Memory B cell (primary cell): ENCODE results near the gene AUTS2.
"Not testable (repeated sequence)": the region's sequence is repeated elsewhere in the genome, so short reads cannot be mapped to it uniquely, and the experiment has no call there.

Experiments used
- ATAC-seq: fragments of 150-1000 bp; cut with Tn5 transposase; 2 replicates; pipeline ENCODE4 v1.10.0; 2021; ENCODE audit warnings: low read depth, mild to moderate bottlenecking, moderate library complexity
- DNase-seq, 2 donors: peaks; one replicate each; pipeline ENCODE4 v3.0.0; 2022; ENCODE audit warnings: low spot score in 2 of 2
- H3K27ac Mint-ChIP-seq: one replicate; pipeline ENCODE4 v1.8.0; 2022; ENCODE audit warnings: mild to moderate bottlenecking, moderate library complexity, mixed read lengths
- H3K27me3 Mint-ChIP-seq: one replicate; pipeline ENCODE4 v1.8.0; 2022; ENCODE audit warnings: mixed read lengths
- H3K36me3 Mint-ChIP-seq: one replicate; pipeline ENCODE4 v1.8.0; 2022; ENCODE audit warnings: mild to moderate bottlenecking, mixed read lengths
- H3K4me1 Mint-ChIP-seq: one replicate; pipeline ENCODE4 v1.8.0; 2022; ENCODE audit warnings: mixed read lengths
- H3K4me3 Mint-ChIP-seq: one replicate; pipeline ENCODE4 v1.8.0; 2022; ENCODE audit warnings: mild to moderate bottlenecking, moderate library complexity, mixed read lengths
- H3K9me3 Mint-ChIP-seq: one replicate; pipeline ENCODE4 v1.8.0; 2022; ENCODE audit warnings: mixed read lengths

AUTS2 gene

GRCh38 chr7:70240873-70241272, 642.6 kb downstream of the AUTS2 start:
- no peak overlapping the region for H3K4me3 Mint-ChIP-seq
- H3K4me1 Mint-ChIP-seq = peaks cover 18% of the 10 kb centered on the region
- no peaks in the 10 kb centered on the region for H3K9me3 Mint-ChIP-seq
- H3K36me3 Mint-ChIP-seq = peaks cover 3% of the 10 kb centered on the region
- no peak overlapping the region for H3K27ac Mint-ChIP-seq
- no peaks in the 10 kb centered on the region for H3K27me3 Mint-ChIP-seq
- ATAC-seq (no peak), DNase-seq (no peak)

GRCh38 chr7:70241536-70242175, 643.4 kb downstream of the AUTS2 start:
- no peak for ATAC-seq
- H3K27me3 Mint-ChIP-seq = no peaks in the 10 kb centered on the region
- peaks cover 17% of the 10 kb centered on the region for H3K4me1 Mint-ChIP-seq
- DNase-seq = no peak
- H3K36me3 Mint-ChIP-seq = peaks cover 3% of the 10 kb centered on the region
- H3K4me3 Mint-ChIP-seq = no peak overlapping the region
- H3K27ac Mint-ChIP-seq = no peak overlapping the region
- H3K9me3 Mint-ChIP-seq = no peaks in the 10 kb centered on the region

GRCh38 chr7:70242826-70243225, 644.6 kb downstream of the AUTS2 start:
- no peaks in the 10 kb centered on the region for H3K9me3 Mint-ChIP-seq
- peaks cover 9% of the 10 kb centered on the region for H3K4me1 Mint-ChIP-seq
- H3K27ac Mint-ChIP-seq = no peak overlapping the region
- H3K36me3 Mint-ChIP-seq = peaks cover 7% of the 10 kb centered on the region
- H3K4me3 Mint-ChIP-seq = no peak overlapping the region
- H3K27me3 Mint-ChIP-seq = no peaks in the 10 kb centered on the region
- DNase-seq = no peak
- ATAC-seq = no peak

- Mint-ChIP-seq H3K27me3 (no peaks in the 10 kb centered on the region), H3K27ac (no peak overlapping the region), H3K4me1 (peaks cover 3% of the 10 kb centered on the region), H3K9me3 (no peaks in the 10 kb centered on the region), H3K4me3 (no peak overlapping the region), H3K36me3 (peaks cover 11% of the 10 kb centered on the region)
- DNase-seq (no peak), ATAC-seq (no peak)
These were observed 645.2 kb downstream of the AUTS2 start for GRCh38 chr7:70243443-70243842.

GRCh38 chr7:70257921-70258320, 659.6 kb downstream of the AUTS2 start:
- DNase-seq (no peak), ATAC-seq (no peak)
- H3K36me3 Mint-ChIP-seq = peaks cover 4% of the 10 kb centered on the region
- no peaks in the 10 kb centered on the region for H3K9me3 Mint-ChIP-seq
- no peaks in the 10 kb centered on the region for H3K4me1 Mint-ChIP-seq
- no peaks in the 10 kb centered on the region for H3K27me3 Mint-ChIP-seq
- H3K4me3 Mint-ChIP-seq = no peak overlapping the region
- no peak overlapping the region for H3K27ac Mint-ChIP-seq

GRCh38 chr7:70259502-70259901, 661.2 kb downstream of the AUTS2 start:
- Mint-ChIP-seq H3K4me3 (no peak overlapping the region), H3K9me3 (no peaks in the 10 kb centered on the region), H3K4me1 (no peaks in the 10 kb centered on the region), H3K36me3 (peaks cover 6% of the 10 kb centered on the region), H3K27me3 (no peaks in the 10 kb centered on the region), H3K27ac (no peak overlapping the region)
- DNase-seq = no peak
- no peak for ATAC-seq

GRCh38 chr7:70263471-70264255, 665.4 kb downstream of the AUTS2 start:
- DNase-seq (no peak), ATAC-seq (no peak)
- Mint-ChIP-seq H3K27me3 (no peaks in the 10 kb centered on the region), H3K36me3 (peaks cover 3% of the 10 kb centered on the region), H3K4me1 (no peaks in the 10 kb centered on the region), H3K27ac (no peak overlapping the region), H3K9me3 (no peaks in the 10 kb centered on the region), H3K4me3 (no peak overlapping the region)

GRCh38 chr7:70266186-70266585, 667.9 kb downstream of the AUTS2 start:
- Mint-ChIP-seq H3K9me3 (no peaks in the 10 kb centered on the region), H3K27me3 (no peaks in the 10 kb centered on the region), H3K36me3 (peaks cover 5% of the 10 kb centered on the region), H3K27ac (no peak overlapping the region), H3K4me1 (no peaks in the 10 kb centered on the region), H3K4me3 (no peak overlapping the region)
- no peak for ATAC-seq
- DNase-seq = no peak

GRCh38 chr7:70267381-70268120, 669.3 kb downstream of the AUTS2 start:
- peaks cover 5% of the 10 kb centered on the region for H3K36me3 Mint-ChIP-seq
- ATAC-seq (no peak), DNase-seq (no peak)

GRCh38 chr7:70268179-70268578, 669.9 kb downstream of the AUTS2 start:
- Mint-ChIP-seq H3K36me3 (peaks cover 5% of the 10 kb centered on the region), H3K27me3 (no peaks in the 10 kb centered on the region), H3K27ac (no peak overlapping the region), H3K4me1 (no peaks in the 10 kb centered on the region), H3K9me3 (no peaks in the 10 kb centered on the region), H3K4me3 (no peak overlapping the region)
- DNase-seq (no peak), ATAC-seq (no peak)

More at GRCh38 chr7:70267381-70268120, 669.3 kb downstream of the AUTS2 start:
- H3K9me3 Mint-ChIP-seq = no peaks in the 10 kb centered on the region
- H3K4me3 Mint-ChIP-seq = no peak overlapping the region
- H3K27ac Mint-ChIP-seq = no peak overlapping the region
- no peaks in the 10 kb centered on the region for H3K4me1 Mint-ChIP-seq
- H3K27me3 Mint-ChIP-seq = no peaks in the 10 kb centered on the region

- Mint-ChIP-seq H3K27ac (peak overlapping the region; percentile 4), H3K4me1 (peaks cover 2% of the 10 kb centered on the region), H3K27me3 (no peaks in the 10 kb centered on the region), H3K36me3 (peaks cover 3% of the 10 kb centered on the region), H3K9me3 (no peaks in the 10 kb centered on the region), H3K4me3 (no peak overlapping the region)
- DNase-seq = no peak
- ATAC-seq = no peak
These were observed 671.9 kb downstream of the AUTS2 start for GRCh38 chr7:70270149-70270548.

GRCh38 chr7:70271617-70272081, 673.4 kb downstream of the AUTS2 start:
- DNase-seq (no peak), ATAC-seq (no peak)
- H3K4me3 Mint-ChIP-seq = no peak overlapping the region
- H3K4me1 Mint-ChIP-seq = peaks cover 7% of the 10 kb centered on the region
- no peaks in the 10 kb centered on the region for H3K27me3 Mint-ChIP-seq
- H3K27ac Mint-ChIP-seq = no peak overlapping the region
- peaks cover 3% of the 10 kb centered on the region for H3K36me3 Mint-ChIP-seq
- no peaks in the 10 kb centered on the region for H3K9me3 Mint-ChIP-seq

- H3K9me3 Mint-ChIP-seq, H3K27me3 Mint-ChIP-seq, H3K4me3 Mint-ChIP-seq, ATAC-seq, DNase-seq, H3K36me3 Mint-ChIP-seq, H3K27ac Mint-ChIP-seq, H3K4me1 Mint-ChIP-seq: not testable (repeated sequence)
These were observed 677.3 kb downstream of the AUTS2 start for GRCh38 chr7:70275570-70275969.

GRCh38 chr7:70285187-70285586, 686.9 kb downstream of the AUTS2 start:
- no peak for ATAC-seq
- no peaks in the 10 kb centered on the region for H3K27me3 Mint-ChIP-seq
- no peak overlapping the region for H3K27ac Mint-ChIP-seq
- H3K4me3 Mint-ChIP-seq = no peak overlapping the region
- peaks cover 7% of the 10 kb centered on the region for H3K36me3 Mint-ChIP-seq
- peaks cover 1% of the 10 kb centered on the region for H3K9me3 Mint-ChIP-seq
- no peak for DNase-seq
- H3K4me1 Mint-ChIP-seq = peaks cover 3% of the 10 kb centered on the region
